GM18511 (cell line): ENCODE data around the gene SNED1.

ENCODE experiments used
- ATAC-seq: cut with Tn5 transposase; IDR thresholded peaks from one replicate; pipeline ENCODE4 v1.9.1; 2021; ENCODE audit warnings: mild to moderate bottlenecking, moderate library complexity; ENCODE audit not compliant: unreplicated experiment

The SNED1 gene

DNA sequence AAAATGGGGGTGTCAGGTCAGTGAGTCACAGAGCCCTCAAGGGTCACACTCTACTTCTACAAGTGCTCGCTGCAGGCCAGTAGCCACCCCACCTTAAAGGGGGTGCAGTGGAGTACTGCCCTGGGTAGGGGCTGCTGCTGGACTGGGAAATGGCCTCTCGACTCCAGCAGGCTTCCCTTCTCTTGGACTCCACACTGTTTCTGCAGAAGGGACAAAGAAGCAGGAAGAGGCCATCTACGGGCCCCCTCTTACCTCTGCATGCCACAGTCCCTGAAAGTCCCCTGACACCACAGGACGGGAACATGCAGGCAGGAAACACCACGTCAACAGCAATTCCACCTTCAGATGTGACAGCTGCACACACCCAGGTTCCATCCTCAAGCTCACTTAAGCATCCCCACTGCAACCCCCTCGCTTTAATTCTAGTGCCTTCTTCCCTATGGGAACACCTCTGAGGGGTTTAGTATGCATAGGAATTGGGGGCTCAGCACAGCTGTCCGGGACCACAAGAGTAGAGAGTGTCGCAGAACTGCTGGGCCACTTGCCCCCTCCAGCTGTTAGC lies 22.3 kb downstream of the SNED1 start:
- no peak for ATAC-seq

DNA sequence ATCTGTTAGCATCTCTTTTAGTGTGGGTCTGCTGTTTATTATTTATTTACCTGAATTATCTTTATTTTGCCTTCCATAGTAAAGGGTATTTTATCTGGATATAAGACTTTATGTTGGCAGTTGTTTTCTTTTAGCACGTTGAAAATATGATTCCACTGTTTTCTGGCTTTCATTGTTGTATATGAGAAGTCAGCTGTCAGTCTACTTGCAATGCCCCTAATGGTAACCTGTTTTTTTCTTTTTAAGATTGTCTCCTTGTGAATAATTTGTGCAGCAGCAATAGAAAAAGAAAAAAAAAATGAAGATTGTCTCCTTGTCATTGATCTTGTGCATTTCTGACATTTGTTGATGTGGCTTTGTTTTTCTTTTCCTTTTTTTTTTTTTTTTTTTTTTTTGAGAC lies 27.2 kb downstream of the SNED1 start:
- no peak for ATAC-seq

DNA sequence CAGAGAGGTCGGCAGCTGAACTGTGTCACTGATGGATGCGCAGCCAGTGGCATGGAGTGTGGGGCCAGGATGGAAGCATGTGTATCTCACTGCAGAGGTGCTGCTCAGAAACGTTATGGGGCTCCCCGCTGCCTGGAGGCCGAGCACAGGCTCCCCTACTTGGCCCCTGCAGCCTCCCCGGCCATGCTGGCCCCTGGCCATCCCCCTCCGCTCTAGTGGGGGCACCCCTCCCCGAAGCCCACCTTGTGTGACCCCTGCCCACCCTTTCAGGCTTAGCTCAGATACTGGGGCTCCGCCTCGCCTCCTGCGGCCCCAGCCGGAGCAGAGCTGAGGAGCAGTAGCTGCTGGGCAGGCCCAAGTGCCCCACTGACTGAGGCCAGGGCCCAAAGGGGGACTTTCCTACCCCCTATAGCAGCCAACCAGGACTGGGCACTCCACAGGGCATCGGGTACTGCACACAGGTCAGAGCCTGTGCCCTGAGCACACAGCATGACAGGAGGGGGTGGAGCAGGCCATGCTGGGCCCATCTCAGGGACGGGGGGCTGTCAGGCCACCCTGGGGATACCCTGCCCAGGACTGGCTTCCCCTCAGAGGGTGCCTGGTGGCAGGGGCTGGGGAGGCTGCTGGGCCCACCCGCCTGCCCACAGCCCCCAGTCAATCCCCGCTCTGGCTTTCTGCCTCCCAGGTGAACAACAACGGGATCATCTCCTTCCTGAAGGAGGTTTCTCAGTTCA lies 31.3 kb downstream of the SNED1 start:
- no peak for ATAC-seq

DNA sequence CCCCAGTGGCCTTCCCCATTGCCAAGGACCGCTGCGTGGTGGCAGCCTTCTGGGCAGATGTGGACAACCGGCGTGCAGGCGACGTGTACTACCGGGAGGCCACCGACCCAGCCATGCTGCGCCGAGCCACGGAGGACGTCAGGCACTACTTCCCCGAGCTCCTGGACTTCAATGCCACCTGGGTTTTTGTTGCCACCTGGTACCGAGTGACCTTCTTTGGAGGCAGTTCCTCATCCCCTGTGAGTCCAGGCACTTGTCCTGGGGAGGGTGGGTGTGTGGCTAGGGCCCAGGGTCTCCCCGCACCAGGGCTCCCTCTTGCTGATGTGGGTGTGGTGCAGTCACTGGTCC lies 31.9 kb downstream of the SNED1 start:
- no peak for ATAC-seq

DNA sequence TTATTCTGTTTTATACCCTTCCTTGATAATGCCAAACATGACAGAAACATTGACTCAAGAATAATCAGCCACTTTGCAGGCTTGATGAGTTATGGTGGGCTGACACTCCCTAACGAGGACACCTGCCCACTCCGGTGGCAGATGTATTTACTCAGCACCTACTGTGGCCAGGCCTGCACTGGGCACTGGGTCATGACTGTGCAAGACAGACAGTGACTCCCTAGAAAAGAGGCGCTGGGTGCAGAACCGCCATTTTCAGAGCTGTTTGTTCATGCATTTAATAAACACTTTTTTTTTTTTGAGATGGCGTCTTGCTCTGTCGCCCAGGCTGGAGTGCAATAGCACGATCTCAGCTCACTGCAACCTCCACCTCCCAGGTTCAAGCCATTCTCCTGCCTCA lies 32.5 kb downstream of the SNED1 start:
- no peak for ATAC-seq

DNA sequence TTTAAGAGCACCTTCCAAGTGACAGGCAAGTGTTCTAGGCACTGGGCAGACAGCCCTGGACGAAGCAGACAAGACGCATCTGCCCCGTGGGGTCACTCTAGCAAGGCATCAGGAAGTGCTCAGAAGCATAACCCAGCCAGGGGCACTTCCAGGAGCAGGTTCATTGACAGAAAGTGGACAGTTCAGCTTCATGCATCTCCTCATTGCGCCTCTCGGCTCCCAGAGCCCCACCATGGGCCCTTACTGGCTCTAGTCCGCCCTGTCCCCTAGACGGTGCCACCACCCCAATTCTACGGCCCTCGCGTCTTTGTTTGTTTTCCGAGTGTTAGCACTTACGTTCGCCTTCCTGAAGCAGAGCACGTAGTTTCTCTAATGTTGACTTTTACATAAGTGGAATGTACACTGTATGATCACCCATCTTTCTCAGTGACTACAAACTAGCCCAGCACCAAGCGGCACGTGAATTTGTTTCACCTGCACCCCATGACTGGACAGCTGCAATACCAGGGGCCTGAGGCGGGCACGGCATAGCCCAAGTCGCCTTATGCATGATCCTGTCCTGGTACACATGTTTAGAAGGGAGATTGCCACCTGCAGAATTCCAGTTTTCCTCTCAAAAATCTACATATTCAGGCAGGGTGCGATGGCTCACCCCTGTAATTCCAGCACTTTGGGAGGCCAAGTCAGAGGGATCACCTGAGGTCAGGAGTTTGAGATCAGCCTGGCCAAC lies 33.2 kb downstream of the SNED1 start:
- no peak for ATAC-seq

DNA sequence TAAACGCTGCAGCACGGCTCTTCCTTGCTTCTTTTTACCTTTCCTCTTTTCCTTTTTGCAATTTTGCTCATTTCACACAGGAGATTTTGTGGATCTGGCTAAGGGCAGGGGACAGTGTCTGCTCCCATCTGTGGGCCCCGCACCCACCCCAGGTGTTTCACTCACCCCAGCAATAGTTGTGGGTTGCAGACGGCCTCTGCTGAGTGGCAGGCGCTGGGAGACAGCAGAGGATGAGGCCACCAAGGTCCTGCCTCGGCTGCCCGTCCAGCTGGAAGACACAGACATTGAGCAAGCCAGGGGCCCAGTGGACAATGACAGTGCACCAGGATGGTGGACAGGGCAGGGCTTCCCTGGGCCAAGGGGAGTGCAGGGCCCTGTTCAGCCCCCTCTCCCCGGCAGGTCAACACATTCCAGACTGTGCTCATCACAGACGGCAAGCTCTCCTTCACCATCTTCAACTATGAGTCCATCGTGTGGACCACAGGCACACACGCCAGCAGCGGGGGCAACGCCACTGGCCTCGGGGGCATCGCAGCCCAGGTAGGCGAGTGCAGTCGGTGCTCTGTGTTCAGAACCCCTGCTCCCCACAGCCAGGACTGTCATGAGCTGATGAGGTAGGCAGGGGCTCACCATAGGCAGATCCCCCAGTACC lies 35.0 kb downstream of the SNED1 start:
- no peak for ATAC-seq

DNA sequence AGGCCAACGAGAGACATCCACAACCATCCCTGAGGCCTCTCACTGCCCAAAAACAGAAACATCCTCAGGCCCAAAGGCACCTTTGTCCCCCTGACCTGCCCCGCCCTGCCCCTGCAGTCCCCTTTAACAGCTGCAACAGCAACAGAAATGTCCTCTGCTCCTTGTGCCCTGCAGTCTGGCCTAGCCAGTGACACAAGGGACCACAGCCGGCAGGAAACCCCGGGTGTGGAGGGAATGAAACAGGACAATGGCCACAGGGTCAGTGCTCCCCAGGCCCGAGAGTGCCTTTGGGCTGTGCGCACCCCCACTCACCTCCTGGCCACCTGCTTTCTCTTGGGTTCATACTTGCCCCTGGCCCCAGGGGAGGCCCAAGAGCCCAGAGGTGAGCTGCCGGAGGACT lies 35.6 kb downstream of the SNED1 start:
- no peak for ATAC-seq

DNA sequence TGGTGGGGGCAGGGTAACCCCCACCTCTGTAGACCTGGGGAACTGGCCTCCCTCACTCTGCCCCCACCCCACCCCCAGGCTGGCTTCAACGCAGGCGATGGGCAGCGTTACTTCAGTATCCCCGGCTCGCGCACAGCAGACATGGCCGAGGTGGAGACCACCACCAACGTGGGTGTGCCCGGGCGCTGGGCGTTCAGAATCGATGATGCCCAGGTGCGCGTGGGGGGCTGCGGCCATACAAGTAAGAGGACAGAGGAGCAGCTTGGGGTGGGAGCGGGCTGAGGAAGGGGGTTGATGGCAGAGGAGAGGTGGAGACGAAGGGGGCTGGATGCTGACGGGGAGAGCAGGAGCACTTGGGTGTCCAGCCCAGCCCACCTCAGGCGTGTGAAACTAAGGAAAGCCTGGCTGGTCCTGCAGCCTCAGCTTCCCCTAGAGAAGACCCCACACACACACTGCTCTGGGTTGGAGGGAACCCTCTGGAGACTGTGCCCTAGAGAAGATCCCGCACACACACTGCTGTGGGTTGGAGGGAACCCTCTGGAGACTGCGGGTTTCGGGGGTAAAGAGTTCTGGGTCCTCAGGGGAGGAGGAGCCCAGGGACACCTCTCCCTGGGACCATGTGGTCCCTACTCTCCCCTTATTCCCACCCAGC lies 36.2 kb downstream of the SNED1 start:
- no peak for ATAC-seq

DNA sequence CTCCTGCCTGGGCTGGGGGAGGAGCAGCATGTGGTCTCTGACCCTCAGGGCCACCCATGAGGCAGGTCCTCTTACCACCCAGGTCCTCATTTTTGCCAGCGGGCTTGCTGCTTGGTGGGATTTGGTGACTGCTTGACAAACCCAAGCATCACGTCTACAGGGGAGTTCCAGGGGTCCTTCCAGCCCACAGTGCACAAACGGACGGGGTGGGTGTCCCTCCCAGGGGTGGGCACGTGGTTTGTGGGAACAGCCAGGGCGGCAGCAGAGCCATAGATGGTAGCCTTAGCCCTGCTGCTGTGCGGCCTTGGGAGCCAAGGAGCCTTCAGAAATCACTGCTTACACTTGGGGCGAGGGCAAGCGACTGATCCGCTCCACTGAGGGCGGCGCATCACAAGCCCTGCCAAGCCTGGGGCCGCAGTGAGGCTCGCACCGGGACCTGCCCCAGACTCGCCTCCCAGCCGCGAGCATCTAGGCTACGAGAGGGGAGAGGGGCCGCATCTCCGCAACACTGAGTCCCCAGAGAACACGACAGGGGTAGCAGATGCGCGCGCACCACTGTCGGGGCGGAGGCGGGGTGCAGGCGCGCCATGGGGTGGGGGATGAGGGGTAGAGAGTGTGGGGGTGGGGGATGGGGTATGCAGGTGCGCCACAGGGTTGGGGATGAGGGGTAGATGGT lies 36.9 kb downstream of the SNED1 start:
- ATAC-seq = no peak

DNA sequence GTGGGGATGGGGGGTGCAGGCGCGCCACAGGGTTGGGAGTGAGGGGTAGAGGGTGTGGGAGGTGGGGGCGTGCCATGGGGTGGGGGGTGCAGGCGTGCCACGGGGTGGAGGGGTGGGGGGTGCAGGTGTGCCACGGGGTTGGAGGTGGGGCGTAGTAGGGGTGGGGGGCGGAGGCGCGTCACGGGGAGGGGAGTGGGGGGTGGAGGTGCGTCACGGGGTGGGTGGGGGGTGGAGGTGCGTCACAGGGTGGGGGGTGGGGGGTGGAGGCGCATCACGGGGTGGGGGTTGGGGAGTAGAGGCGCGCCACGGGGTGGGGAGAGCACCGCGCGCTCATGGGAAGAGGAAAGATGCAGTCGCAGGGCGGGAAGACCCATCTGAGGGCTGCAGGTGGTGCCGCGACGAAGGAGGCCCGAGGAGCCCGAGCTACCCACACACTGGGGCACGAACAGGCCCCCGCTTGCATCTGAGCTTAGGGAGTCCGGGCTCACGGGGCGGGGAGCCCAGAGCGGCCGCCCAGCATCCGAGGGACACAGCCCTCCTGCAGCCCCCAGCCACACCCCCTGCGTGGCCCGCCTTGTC lies 37.5 kb downstream of the SNED1 start:
- ATAC-seq = peak; percentile 18

DNA sequence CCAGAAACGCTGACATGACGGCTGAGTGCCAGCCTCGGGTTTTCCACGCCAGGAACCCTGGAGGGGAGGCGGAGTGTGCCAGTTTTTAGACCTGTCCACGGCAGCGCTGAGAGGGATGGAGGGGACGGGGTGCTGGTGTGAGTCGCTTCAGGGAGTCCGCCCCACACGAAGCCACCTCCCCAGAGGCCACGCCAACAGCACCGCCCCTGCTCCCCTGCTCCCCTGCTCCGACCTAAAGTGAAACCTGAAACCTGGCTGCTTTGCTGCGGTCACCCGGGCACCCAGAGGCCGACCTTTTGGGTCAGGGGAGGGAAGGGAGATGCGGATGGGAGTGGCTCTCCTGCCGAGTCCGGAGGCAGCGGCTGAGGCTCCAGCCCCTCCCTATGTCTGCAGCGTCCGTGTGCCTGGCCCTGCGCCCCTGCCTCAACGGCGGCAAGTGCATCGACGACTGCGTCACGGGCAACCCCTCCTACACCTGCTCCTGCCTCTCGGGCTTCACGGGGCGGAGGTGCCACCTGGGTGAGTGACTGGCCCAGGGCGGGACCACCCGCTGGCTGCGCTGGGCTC lies 38.1 kb downstream of the SNED1 start:
- peak; percentile 85 for ATAC-seq

DNA sequence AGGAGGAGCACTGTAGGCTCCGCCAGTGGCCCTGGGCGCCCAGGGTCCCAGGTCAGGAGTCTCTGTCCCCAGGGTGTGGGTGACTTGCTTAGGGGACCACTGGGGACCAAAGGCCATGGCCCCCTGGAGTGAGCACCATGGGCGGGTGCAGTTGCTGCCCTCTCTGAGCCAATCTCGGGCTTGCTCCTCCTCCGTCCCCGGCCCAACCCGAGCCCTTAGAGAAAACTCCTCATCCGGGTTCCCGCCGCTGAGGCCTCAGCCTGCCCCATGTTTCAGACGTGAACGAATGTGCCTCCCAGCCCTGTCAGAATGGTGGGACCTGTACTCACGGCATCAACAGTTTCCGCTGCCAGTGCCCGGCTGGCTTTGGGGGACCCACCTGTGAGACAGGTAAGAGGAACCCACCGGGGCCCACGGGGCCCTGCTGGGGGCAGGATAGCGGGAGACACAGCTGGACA lies 38.6 kb downstream of the SNED1 start:
- no peak for ATAC-seq

DNA sequence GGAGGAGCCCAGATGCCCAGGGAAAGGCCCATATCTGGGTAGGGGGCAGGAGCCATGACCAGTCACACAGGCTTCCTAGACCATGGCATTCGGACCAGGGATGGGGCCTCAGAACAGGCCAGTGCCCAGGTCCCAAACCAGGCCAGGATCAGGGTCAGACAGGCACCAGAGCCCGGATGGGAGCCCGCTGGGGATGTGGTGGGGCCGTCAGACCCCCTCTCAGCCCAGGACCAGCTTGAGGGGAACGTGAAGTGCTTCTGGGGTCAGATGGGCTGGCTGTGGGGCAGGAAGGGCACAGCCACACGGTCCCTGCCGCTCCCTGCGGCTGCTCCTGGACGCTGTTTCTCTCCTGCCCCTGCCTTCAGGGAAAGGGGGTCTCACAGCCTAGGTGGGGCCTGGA lies 39.1 kb downstream of the SNED1 start:
- no peak for ATAC-seq

DNA sequence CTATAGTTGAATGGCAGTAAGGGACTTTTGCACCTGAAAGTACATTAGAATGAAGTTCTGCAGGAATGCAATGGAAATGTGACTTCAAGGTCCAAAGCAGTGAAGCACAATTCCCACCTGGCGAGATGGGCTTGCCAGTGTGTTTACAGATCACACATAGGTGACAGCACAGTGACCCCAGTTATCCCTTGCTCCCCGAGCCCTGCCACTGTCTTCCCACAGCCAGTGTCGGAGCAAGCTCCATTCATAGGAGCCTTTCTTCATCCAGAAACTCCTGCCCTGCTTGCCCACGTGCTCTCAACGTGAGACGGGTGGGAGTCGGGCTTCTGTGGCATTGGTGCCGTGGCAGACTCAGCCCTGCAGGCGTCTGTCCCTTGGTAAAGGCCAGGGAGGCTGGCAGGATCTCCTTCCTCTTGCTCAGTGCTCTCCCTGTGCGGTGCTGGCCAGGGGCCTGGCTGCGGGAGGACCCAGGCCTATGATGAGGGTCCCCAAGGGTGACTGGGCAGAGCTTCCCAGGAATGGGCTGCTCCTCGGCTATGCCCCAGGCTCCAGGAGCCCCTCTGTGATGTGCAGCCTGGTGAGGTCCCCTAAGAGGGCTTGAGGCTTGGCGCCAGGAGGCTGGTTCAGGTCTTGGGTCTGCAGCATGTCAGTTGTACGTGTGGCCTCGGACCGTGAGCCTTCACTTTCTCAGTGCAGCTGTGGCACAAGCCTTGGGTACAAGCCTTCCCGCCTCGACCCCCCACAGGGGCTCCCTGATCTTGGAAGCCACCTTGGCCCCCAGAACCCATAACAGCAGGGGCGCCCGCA lies 40.2 kb downstream of the SNED1 start:
- no peak for ATAC-seq

DNA sequence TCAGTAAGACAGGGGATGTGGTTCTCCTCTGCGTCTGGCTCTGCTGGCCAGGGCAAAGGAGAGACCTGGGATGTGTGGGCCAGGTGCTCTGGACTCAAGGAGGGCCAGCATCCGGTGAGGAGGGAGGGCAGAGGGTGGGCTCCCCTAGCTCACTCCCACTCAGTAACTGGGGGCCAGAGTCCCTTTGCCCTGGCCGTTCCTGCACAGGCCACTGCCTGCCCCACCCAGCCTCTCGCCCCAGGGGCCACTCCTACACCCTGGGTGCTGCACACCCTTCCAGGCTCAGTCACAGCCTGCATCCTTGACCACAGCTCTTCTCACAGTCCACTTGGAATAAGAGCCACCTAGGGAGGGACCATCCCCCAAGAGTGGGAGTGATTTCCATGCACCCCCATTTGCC lies 41.0 kb downstream of the SNED1 start:
- no peak for ATAC-seq

DNA sequence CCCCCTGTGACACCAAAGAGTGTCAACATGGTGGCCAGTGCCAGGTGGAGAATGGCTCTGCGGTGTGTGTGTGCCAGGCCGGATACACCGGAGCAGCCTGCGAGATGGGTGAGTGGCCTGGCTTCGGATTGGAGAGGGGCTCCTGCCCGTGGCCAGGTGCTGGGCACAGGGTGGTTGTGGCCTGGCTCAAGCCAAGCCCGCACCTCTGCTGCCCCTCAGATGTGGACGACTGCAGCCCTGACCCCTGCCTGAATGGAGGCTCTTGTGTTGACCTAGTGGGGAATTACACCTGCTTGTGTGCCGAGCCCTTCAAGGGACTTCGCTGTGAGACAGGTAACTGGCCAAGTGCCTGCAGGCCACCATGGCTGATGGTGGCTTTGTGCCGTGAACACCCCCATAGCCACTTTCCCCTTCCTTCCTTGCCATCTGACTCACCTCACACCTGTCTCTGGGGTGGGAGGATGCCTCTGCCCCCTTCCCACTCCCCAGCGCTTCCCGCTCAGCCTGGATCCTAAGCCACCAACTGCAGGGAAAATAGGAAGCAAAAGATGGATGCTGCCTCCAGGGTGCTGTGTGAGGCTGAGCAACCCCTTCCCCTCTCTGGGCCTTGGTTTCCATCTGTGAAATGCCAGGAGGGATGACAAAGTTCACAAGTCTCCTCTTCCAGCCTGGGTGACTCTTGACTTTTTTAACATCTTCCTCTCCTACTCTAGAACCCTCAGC lies 41.8 kb downstream of the SNED1 start:
- no peak for ATAC-seq

DNA sequence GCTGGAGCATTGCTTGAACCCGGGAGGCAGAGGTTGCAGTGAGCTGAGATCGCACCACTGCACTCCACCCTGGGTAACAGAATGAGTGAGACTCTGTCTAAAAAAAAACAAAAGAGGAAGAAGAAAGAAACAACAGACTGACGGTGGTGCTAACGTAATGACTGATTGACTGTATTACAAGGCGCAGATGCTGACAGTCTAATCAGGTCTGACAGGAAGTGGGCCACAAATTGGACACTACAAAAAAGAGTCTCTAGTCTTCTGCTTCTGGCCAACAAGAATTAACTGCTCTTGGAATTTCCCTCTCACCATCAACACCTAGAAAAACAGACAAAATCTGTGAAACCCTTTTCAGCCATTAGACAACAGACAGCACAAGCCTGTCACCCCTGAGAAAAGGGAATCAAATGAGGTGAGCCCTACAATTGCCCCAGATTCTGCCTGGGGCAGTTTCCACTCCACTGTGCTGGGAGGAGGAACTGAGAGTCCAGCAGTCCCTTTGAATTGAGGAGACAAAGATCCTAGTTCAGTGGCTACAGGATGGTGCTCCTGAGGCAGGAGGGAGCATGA lies 43.3 kb downstream of the SNED1 start:
- peak; percentile 84 for ATAC-seq
